RPMI7951 (cell line): ENCODE measurements around the gene EMB. TPM values are rescaled to one million over a fixed set of nuclear protein-coding genes. Genes with fewer than 3 reads are reported as not detected.
A peak's percentile ranks its signal among the peaks of the same experiment; 100 is the strongest.
"Not testable (repeated sequence)": the region's sequence is repeated elsewhere in the genome, so short reads cannot be mapped to it uniquely, and the experiment has no call there.

Source experiments
- DNase-seq: peaks from one replicate; pipeline ENCODE4 v3.0.0-alpha.2; 2012; ENCODE audit warnings: low read depth
- total RNA-seq: library from RNA; depleted of rRNA; stranded (reverse); fragments of >200 nt; shearing (Covaris generic); gene quantifications from 2 replicates; pipeline ENCODE4 v1.2.3, GENCODE V29; 2014; rRNA removed

The EMB gene
- 0.59 and 0.96 TPM in 2 replicates for total RNA-seq

GRCh38 chr5:50440651-50441492 is at the start of gene EMB:
EMB (minus strand) TSS chr5:50441288; CDS start chr5:50441151, 137 bp downstream.
- peak; percentile 6 for DNase-seq

- not testable (repeated sequence) for DNase-seq
These were observed 48.4 kb upstream of the EMB start for GRCh38 chr5:50489491-50489890.

DNA sequence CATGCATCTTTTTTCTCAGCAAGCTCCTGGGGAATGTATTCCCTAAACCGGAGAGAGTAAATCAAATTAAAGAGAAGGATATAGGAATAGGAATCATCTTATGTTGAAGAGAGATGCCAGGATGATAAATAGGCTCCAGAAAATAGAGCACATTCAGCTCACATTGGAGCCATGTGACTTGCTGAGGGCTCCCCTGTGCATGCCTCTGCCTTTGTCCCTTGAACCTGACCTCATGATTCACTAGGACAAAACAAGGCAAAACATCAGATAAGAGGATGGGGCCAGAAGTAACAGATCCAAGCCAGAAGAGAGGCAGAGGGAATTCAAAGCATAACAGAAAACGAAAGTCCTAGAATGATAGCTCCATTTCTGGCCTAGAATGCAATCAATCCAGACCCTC is 37.7 kb upstream of the EMB start:
- not testable (repeated sequence) for DNase-seq

DNA sequence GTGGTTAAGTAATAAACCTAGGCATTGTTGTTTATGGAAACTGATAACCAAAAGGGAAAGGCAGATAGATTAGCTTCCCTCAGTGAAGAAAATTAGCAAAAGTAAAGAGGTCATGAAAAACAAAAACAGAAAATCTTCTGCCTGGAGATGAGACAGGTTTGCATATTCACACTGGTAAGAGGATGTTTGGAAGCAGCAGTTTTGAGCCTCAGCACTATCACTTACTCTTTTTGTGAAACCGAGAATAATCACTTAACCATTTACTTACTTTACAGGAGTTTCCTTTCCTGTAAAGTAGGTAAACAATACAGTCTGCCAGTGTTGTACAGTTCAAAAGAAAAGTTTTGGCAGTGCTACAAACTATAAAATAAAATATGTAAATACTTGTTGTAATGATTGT is 35.5 kb upstream of the EMB start:
- no peak for DNase-seq

- not testable (repeated sequence) for DNase-seq
These were observed 23.9 kb upstream of the EMB start for GRCh38 chr5:50465015-50465414.

GRCh38 chr5:50463726-50464125 is 22.6 kb upstream of the EMB start:
- DNase-seq = no peak

GRCh38 chr5:50463047-50463446 is 22.0 kb upstream of the EMB start:
- no peak for DNase-seq

DNA sequence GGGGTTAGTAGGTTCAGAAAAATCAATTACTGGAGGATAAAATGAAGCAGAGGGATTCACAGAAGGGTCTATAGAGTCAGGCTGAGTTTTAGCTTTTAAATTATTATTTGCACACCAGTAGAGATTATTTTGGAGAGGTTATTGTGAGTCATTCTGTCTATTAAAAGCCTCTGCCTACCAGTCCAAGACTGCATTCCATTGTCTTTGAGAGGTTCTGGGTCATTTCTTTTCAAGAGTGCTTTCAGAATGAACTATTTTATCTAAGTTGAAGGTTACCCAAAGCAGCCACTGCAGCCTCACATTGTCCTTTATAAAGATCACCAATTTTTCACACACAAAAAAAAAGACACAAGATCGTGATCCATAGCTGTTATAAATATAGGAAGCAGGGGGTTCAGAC is 21.5 kb upstream of the EMB start:
- not testable (repeated sequence) for DNase-seq

DNA sequence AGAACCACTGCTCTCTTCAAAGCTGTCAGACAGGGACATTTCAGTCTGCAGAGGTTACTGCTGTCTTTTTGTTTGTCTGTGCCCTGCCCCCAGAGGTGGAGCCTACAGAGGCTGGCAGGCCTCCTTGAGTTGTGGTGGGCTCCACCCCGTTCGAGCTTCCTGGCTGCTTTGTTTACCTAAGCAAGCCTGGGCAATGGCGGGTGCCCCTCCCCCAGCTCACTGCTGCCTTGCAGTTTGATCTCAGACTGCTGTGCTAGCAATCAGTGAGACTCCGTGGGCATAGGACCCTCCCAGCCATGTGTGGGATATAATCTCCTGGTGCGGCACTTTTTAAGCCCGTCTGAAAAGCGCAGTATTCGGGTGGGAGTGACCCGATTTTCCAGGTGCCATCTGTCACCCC is 17.3 kb upstream of the EMB start:
- not testable (repeated sequence) for DNase-seq

GRCh38 chr5:50449241-50449640 is 8.2 kb upstream of the EMB start:
- DNase-seq = not testable (repeated sequence)

DNA sequence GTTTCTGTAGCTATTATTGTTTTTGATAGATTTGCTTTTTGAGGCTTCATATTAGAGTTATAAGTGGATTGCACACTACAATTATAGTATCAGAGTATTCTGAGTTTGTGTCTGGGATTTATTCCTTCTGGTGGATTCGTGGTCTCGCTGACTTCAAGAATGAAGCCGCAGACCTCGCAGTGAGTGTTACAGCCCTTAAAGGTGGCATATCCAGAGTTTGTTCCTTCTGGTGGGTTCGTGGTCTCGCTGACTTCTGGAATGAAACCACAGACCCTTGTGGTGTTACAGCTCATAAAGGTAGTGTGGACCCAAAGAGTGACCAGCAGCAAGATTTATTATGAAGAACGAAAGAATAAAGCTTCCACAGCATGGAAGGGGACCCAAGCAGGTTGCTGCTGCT is 6.9 kb upstream of the EMB start:
- no peak for DNase-seq

GRCh38 chr5:50447228-50447627 is 6.1 kb upstream of the EMB start:
- DNase-seq = no peak

DNA sequence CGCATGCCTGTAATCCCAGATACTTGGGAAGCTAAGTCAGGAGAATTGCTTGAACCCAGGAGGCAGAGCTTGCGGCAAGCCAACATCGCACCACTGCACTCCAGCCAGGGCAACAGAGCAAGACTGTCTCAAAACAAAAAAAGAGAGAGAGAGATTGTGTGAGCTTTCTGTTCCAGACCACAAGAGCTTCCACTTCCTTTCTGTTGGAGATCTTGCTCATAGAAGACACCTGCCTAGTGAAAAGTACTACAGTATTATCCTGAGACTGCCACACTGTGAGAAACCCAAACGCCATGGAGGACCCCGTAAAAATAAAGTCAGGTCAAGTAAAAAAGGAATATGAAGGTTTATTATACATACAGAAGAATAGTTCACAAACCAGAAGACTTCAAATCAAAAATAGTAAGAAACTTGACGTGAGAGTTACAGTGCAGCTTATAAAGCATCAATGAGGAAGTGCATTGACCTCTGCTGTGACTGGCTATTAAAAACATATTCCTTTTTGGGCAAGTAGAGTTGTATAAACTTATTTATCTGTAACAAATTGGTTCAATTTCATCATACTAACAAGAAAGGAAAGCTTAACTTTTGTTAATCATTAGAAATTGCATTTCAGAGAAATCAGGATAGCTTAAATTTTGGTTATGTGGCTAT is 4.3 kb upstream of the EMB start:
- no peak for DNase-seq

DNA sequence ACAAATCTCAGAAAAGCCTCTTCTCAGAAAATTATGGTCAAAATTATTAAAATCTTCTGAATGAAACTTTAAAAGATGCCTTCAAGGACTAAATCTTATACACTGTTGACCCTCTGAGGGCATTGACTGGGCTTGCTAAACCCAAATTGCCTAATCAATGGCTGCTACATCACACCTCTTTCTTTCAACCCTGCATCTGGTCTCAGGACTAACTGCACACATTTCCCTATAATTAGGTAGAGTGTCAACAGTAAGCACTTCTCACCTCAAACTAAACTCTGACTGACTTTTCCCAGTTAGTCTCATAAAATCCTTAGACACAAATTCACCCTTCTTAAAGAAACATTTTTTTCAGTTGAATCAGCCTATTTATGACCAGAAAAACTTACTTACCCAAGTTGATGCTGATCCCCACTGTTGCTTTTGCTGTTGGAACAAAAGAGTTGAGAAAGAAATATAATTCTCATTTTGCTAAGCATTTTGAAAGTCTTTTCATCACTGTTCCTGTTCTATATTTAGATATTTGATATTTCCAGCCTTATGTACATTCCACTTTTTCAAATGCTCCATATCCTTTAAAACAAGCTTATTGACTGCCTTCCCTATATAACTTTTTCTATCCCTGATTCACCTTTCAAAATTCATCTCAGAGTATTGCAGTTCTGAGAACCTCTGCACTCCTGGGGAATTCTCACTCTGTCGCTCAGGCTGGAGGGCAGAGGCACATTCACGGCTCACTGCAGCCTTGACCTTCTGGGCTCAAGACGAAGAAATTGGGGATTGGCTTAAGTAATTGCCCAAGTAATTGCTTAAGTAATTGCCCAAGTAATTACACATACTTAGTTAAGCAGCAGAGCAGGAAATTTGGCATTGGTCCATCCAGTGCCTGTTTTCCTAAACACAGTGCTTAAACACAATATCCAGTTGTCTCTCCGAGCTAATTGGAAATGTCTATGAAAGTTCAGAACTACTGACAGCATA is 1.8 kb upstream of the EMB start:
- not testable (repeated sequence) for DNase-seq

DNA sequence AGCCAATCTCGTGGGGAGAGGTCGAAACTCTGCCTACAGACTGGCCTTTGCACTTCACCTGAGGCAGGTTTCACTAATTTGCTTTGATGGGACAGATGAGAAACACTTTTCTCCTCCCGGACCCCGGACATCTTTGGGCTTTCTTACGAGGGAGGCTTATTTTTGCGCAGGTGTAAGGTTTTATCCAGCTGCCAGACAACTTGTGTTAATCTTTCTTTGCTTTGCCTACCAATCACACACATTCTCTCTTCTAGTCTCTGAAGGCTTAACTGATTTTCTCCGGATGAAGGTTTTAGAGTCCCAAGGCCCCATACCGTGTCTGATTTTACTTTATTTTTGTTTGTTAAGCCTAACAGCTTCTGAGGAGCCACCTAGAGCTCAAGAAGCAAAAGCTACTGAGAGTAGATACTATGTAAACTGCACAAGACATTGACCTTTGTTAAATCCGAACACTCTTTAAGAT is 436 bp upstream of the EMB start:
- no peak for DNase-seq

DNA sequence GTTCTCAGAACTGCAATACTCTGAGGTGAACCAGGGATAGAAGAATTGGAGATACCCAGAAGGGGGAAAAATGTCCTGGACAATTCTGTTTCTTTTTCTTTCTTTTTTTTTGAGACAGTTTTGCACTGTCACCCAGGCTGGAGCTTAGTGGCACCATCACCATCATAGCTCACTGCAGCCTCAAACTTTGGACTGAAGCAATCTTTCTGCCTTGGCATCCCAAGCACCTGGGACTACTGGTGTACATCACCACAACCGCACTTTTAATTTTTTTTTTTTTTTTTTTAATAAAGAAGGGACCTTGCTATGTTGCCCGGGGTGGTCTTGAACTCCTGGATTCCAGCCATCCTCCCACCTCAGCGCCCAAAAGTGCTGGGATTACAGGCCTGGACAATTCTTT is 1.9 kb downstream of the EMB start:
- DNase-seq = no peak

DNA sequence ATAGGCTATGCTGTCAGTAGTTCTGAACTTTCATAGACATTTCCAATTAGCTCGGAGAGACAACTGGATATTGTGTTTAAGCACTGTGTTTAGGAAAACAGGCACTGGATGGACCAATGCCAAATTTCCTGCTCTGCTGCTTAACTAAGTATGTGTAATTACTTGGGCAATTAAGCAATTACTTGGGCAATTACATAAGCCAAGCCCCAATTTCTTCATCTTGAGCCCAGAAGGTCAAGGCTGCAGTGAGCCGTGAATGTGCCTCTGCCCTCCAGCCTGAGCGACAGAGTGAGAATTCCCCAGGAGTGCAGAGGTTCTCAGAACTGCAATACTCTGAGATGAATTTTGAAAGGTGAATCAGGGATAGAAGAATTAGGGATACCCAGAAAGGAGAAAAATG is 3.0 kb downstream of the EMB start:
- DNase-seq = not testable (repeated sequence)

GRCh38 chr5:50435168-50435567 is 5.9 kb downstream of the EMB start:
- no peak for DNase-seq

- peak; percentile 3 for DNase-seq
These were observed 9.8 kb downstream of the EMB start for GRCh38 chr5:50431133-50431904.

GRCh38 chr5:50423100-50423799 is 17.8 kb downstream of the EMB start:
- not testable (repeated sequence) for DNase-seq
